Breast epithelium (tissue), 3 donors: ENCODE results near the gene PLA2G4C.

ENCODE experiments used
- CTCF ChIP-seq, 3 donors: fragments of 450-650 bp; IDR thresholded peaks; one replicate each; pipeline ENCODE4 v1.5.1; 2016 to 2017; ENCODE audit warnings: antibody characterized with exemption in 3 of 3, mild to moderate bottlenecking in 3 of 3, moderate library complexity in 3 of 3
- POLR2A ChIP-seq: fragments of 450-650 bp; IDR thresholded peaks from one replicate; pipeline ENCODE4 v1.6.1; 2016; ENCODE audit warnings: antibody characterized with exemption, mild to moderate bottlenecking, moderate library complexity
- POLR2AphosphoS5 ChIP-seq, 3 donors: sonication (generic); formaldehyde crosslinking; IDR thresholded peaks; one replicate each; pipeline ENCODE4 v1.6.1; 2017; ENCODE audit warnings: antibody characterized with exemption in 3 of 3

GRCh38 chr19:48111280-48111679 is 663 bp upstream of the PLA2G4C start:
- TF ChIP-seq POLR2A: no peak
- TF ChIP-seq CTCF (IDR thresholded peaks at IDR 0.05): no peak
- TF ChIP-seq POLR2AphosphoS5 (IDR thresholded peaks at IDR 0.05): no peak
